ENCODE data around the gene ACOX3.

ACOX3 gene

DNA sequence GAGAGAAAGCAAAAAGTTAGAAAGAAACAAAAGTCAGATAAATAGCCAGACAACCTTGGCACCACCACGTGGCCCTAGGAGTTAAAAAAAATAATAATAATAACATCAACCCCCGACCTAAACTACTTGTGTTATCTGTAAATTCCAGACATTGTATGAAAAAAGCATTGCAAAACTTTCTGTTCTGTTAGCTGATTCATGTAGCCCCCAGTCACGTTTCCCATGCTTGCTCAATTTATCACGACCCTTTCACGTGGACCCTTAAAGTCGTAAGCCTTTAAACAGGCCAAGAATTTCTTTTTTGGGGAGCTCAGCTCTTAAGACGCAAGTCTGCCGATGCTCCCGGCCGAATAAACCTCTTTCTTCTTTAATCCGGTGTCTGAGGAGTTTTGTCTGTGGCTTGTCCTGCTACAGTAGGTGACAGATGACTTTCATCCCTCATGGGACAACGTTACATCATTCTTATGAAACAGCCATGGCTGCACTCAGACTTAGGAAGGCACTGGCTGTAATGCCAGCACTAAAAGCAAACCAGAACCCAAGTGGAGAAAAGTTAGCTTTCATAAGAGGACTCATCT lies 520 bp downstream of the ACOX3 start:
- no peaks in the 10 kb centered on the region for H3K27me3 Mint-ChIP-seq (ENCODE audit: low read depth)
- TF ChIP-seq, protein P1, sequence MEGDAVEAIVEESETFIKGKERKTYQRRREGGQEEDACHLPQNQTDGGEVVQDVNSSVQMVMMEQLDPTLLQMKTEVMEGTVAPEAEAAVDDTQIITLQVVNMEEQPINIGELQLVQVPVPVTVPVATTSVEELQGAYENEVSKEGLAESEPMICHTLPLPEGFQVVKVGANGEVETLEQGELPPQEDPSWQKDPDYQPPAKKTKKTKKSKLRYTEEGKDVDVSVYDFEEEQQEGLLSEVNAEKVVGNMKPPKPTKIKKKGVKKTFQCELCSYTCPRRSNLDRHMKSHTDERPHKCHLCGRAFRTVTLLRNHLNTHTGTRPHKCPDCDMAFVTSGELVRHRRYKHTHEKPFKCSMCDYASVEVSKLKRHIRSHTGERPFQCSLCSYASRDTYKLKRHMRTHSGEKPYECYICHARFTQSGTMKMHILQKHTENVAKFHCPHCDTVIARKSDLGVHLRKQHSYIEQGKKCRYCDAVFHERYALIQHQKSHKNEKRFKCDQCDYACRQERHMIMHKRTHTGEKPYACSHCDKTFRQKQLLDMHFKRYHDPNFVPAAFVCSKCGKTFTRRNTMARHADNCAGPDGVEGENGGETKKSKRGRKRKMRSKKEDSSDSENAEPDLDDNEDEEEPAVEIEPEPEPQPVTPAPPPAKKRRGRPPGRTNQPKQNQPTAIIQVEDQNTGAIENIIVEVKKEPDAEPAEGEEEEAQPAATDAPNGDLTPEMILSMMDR (IDR thresholded peaks at IDR 0.05; ENCODE audit: unreplicated experiment in 3 of 3), result no peak
- H3K9me3 Mint-ChIP-seq, result peaks cover 4% of the 10 kb centered on the region
- H3K36me3 Mint-ChIP-seq (ENCODE audit: low read depth), result no peaks in the 10 kb centered on the region
- peak overlapping the region; percentile 91 to 100 (median 99) for H3K4me3 Mint-ChIP-seq
- peak overlapping the region; percentile 94 to 98 (median 98) for H3K27ac Mint-ChIP-seq
- peaks cover 76% of the 10 kb centered on the region for H3K4me1 Mint-ChIP-seq

DNA sequence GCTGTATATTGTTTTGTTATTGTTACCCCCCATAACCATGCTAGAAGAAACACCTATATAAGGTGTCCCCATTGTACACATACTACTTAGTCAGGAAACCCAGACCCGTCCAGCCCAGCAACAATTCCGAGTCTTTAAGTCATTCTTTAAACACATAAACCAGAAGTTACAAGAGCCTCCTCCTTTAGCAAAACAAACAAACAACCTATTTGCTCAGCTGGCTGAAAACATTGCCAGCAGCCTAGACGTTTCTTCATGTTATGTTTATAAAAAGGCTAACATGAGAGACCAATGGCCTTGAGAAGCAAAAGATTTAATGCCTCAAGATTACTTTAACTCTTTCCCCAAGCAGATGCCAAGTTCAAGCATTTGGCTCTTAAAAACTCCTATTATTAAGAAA lies 1.4 kb downstream of the ACOX3 start:
- TF ChIP-seq, protein P1 (IDR thresholded peaks at IDR 0.05; ENCODE audit: unreplicated experiment in 3 of 3), result no peak
- H3K27me3 Mint-ChIP-seq (ENCODE audit: low read depth), result no peaks in the 10 kb centered on the region
- no peaks in the 10 kb centered on the region for H3K36me3 Mint-ChIP-seq (ENCODE audit: low read depth)
- H3K9me3 Mint-ChIP-seq, result peaks cover 4% of the 10 kb centered on the region
- peaks cover 85% of the 10 kb centered on the region for H3K4me1 Mint-ChIP-seq
- H3K4me3 Mint-ChIP-seq, result peak overlapping the region; percentile 79 to 91 (median 84)
- peak overlapping the region; percentile 72 to 98 (median 83) for H3K27ac Mint-ChIP-seq

DNA sequence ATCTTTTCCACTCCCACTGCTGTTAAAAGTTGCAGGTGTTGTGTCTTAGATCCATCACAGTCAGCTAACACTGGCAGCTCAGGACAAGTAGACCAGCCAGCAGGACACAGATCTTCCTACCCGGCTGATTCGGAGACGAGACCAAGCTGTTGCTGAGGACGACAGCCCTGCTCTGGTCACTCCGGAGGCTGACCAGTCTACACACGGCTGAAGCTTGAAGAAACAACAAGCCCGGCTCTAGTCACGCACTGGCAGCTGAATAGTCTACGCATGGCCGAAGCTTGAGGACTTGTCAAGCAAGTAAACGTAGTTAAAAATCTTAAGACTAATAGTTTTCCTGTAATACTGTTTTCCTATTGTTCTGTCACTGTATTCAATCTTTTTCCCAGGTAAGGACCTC lies 1.8 kb downstream of the ACOX3 start:
- Mint-ChIP-seq H3K27me3 (ENCODE audit: low read depth) (no peaks in the 10 kb centered on the region), H3K36me3 (ENCODE audit: low read depth) (no peaks in the 10 kb centered on the region), H3K9me3 (peaks cover 4% of the 10 kb centered on the region), H3K27ac (peak overlapping the region; percentile 83 to 98 (median 98)), H3K4me1 (peaks cover 86% of the 10 kb centered on the region), H3K4me3 (peak overlapping the region; percentile 79 to 91 (median 84))
- TF ChIP-seq, protein P1 (IDR thresholded peaks at IDR 0.05; ENCODE audit: unreplicated experiment in 3 of 3), result no peak

DNA sequence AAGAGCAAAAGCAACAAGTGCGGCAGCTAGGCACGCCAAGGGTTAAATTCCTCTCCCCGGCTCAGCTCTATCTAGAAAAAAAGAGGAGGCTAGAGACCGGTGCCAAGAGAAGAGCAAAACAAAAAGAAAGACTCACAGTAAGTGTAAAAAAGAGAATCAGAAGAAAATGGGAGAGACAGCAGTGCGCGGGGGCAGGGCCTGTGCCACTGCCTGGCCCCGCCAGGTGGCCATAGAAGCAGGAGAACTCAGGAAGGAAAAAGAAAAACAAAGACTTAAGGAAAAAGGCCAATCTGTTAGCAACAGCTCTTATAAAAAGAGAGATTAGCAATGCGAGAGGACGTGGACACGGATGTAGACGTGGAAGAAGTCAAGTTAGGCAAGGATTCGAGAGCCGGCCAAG lies 3.2 kb downstream of the ACOX3 start:
- Mint-ChIP-seq H3K4me3 (peak overlapping the region; percentile 79 to 88 (median 84)), H3K9me3 (peaks cover 4% of the 10 kb centered on the region), H3K27ac (peak overlapping the region; percentile 95 to 98 (median 98)), H3K27me3 (ENCODE audit: low read depth) (no peaks in the 10 kb centered on the region), H3K4me1 (peaks cover 80% of the 10 kb centered on the region), H3K36me3 (ENCODE audit: low read depth) (no peaks in the 10 kb centered on the region)
- TF ChIP-seq, protein P1 (IDR thresholded peaks at IDR 0.05; ENCODE audit: unreplicated experiment in 3 of 3), result peak in 1 of 3 experiments; percentile 12

DNA sequence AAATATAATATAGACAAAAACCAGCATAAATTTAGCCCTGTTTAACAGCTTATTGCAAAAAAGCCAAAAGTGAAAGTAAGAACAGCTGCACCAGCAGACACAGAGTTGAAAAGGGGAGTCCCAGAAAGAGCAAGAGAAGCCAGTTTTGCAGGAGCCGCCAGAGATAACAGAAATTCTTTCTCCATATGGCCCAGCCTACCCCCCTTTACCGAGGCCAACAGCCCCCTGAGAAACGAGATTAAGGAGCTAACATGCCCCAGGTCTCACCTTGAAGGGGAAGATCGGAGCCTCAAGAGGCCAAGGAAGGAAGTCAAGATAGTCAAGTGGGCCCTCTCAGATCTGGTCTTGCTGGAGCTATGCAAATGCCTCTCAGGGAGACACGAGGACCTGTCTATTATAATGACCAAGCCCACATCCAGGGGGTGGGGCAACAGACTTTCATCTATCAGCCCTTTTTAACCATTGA lies 4.8 kb downstream of the ACOX3 start:
- Mint-ChIP-seq H3K4me3 (peak overlapping the region; percentile 14 to 73 (median 68)), H3K27ac (peak overlapping the region; percentile 59 to 88 (median 86)), H3K9me3 (peaks cover 4% of the 10 kb centered on the region), H3K36me3 (ENCODE audit: low read depth) (no peaks in the 10 kb centered on the region), H3K4me1 (peaks cover 68% of the 10 kb centered on the region), H3K27me3 (ENCODE audit: low read depth) (no peaks in the 10 kb centered on the region)
- TF ChIP-seq, protein P1 (IDR thresholded peaks at IDR 0.05; ENCODE audit: unreplicated experiment in 3 of 3), result no peak
